Fibroblast of skin of back (primary cell): ENCODE data around the gene SYT7. TPM values are rescaled to one million over a fixed set of nuclear protein-coding genes. Genes with fewer than 3 reads are reported as not detected.
A peak's percentile ranks its signal among the peaks of the same experiment; 100 is the strongest.

ENCODE experiments used
- DNase-seq: peaks from one replicate; pipeline ENCODE4 v3.0.0-alpha.2; 2013
- polyA plus RNA-seq, 2 experiments: library from polyadenylated mRNA; unstranded; fragments of 120-200 nt; gene quantifications; one replicate each; pipeline ENCODE4 v1.2.1, GENCODE V29; 2013; ENCODE audit not compliant: insufficient read length in 2 of 2

Gene SYT7, protein sequence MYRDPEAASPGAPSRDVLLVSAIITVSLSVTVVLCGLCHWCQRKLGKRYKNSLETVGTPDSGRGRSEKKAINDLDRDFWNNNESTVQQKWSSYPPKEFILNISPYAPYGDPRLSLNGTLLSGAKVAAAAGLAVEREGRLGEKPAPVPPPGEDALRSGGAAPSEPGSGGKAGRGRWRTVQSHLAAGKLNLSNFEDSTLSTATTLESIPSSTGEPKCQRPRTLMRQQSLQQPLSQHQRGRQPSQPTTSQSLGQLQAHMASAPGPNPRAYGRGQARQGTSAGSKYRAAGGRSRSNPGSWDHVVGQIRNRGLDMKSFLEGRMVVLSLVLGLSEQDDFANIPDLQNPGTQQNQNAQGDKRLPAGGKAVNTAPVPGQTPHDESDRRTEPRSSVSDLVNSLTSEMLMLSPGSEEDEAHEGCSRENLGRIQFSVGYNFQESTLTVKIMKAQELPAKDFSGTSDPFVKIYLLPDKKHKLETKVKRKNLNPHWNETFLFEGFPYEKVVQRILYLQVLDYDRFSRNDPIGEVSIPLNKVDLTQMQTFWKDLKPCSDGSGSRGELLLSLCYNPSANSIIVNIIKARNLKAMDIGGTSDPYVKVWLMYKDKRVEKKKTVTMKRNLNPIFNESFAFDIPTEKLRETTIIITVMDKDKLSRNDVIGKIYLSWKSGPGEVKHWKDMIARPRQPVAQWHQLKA
- polyA plus RNA-seq (2013, experiment 1 of 2; ENCODE audit: insufficient read length) = 0.29 TPM
- polyA plus RNA-seq (2013, experiment 2 of 2; ENCODE audit: insufficient read length) = 0.13 TPM

DNA sequence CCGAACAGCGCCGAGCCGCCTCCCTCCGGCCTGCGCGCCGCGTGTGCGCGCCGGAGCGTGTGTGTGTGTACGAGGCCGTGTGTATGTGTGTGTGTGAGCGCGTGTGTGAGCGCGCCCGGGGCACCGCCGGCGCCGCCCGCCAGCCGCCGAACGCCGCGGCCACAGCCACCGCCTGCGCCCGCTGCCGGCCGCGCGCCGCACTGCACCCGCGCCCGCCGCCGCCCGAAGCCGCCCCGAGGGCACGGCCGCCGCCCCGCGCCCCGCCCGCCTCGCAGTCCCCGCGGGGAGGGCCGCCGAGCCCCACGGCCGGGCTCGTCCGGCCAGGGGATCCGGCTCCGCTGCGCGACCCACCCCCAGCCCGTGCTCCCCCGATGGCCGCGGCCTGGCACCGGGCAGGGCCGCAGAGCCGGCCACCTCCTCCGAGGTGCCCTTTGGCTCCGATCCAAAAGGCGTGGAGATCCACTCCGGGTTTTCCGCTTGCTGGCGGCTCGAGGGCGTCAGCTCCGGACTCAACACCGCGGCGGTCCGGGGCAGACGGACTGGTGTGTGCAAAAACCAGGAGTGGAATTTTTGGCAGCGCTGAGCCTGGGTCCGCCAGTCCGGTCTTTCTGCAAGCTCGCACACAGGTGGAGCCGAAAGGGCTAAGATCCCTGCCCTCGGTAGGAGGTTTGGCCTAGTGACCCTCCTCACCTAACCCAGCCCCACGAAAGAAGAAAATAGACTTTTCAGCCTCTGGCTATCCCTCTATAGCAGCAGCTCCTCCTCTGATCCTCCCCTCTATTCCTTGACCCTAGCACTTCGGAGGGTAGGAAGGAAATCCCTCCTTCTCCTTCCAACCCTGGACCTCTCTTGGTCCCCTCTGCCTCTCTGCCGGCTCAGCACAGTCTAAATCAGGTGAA is at the start of gene SYT7:
TSS of gene SYT7 (minus strand) at position 47 of the 899 bp plus-strand sequence. CDS start 256 bp downstream, outside the sequence.
- peak; percentile 96 for DNase-seq

DNA sequence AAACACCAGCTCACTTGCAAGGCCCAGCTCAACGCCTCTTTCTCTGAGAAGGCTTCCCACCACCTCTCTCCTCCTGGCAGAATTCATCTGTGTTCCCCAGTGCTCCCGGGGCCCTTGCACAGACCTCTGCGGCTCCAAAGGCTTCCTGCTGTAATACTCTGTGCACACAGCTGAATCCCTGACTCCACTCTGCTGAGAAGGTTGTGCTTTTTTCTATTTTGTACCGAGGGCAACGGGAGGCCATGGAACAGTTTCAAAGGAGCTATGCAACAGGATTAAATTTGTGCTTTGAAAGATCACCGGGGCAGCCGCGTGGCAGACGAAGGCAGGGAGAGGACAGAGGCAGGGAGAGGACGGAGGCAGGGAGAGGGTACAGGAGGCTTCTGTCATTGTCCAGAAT is 49.2 kb upstream of the SYT7 start:
- DNase-seq = no peak

DNA sequence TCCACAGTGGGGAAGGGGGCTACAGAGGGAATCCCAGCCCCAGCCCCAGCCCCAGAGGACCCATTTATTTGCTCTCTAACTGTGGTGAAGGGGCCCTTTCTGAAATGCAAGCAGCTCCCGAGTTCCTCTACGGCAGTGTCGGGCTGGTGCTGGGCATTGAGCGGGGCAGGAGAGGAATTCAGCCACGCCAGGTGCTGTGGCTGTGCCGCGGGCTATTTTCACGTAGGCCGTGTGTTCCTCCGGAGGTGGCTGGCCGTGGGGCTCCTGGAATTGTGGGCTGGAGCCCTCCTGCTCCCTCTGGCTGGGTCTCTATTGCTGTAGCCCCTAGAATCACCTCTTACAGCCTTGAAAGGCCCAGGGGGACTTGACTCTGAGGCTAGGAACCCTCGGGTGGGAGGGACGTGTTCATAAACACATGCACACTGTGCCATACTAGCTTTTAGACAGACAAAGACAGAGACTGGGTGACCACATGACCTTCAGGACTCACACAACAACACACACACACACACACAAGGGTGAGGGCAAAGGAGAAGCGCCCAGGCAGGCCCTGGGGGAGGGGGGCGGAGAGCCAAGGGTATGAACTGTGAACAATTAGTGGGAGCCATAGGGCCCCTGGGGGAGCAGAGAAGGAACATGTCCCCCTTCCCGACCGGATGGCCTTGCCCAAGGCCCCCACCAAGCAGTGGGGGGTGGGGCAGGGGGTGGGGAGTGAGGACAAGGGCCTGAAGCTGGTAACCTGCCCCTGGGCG is 48.4 kb upstream of the SYT7 start:
- no peak for DNase-seq

GRCh38 chr11:61628662-61628970 is 47.7 kb upstream of the SYT7 start:
- no peak for DNase-seq

- peak; percentile 57 for DNase-seq
These were observed 47.2 kb upstream of the SYT7 start for GRCh38 chr11:61627850-61628661.

DNA sequence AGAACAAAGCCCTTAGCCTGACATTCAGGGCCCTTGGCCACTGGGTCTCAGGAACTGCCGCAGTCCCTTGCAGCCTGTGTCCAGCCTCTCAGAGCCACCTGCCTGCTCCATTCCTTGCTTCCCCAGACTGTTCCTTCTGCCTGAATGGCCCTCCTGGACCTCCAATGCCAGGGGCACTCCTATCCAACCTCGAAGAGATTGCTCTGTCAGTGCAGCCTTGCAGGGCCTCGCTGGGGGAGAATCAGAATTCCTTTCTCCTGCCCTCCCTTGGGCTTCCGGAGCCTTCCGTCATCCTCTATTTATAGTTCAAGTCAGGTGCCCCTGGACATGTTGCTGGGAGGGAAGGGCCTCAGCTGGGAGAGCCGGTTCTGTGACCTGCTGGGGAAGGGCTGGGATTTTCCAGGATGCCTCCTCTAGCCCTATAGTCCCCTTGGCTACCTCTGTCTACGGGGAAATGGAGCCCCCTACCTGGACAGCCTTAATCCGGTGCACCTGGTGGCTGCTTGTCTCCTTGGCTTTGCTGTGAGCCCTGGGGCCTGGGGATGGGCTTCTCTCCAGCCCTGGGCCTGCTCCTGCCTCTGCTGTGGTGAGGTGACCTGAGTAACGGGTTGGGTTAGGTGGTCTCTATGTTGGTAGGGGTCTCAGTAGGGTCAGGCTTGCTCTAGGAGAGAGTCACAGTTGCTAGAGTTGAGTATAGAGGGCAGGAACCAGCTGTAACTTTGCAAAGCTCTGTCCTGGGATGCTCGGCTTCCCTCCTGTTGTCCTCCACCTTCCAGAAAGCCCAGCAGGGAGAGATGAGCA is 45.9 kb upstream of the SYT7 start:
- peak; percentile 47 for DNase-seq

- no peak for DNase-seq
These were observed 44.6 kb upstream of the SYT7 start for GRCh38 chr11:61625525-61625924.

DNA sequence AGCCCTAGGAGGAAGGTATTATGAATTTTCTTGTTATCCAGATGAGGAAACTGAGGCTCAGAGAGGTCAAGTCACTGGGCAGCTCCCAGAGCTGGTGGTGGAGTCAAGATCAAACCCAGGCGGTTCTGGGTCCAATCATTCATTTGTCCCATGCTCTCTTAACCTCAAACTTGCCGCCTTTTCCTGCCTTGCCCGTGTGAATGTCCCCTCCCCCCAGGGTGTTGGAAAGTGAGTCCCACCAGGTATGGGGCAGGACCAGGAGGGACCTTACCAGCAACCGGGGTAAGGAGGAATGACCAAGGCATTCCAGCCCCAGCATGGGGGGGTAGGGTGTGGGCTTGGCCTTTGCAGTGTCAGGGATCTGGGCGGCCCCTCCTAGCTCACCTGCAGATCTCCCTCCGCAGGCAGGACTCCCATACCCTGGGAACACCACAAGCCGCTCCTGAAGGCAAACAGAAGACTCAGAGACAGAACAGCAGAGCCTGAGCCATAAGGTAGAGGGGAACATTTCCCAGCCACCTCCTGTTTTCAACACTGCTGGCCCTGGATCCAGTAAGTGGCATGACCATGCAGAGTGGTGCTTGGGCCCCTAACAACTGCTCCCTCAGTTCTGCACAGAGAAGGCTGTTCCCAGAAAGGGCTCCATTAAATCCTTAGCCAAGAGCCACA is 41.2 kb upstream of the SYT7 start:
- DNase-seq = no peak

GRCh38 chr11:61619471-61620226 is 38.8 kb upstream of the SYT7 start:
- no peak for DNase-seq

GRCh38 chr11:61618978-61619377 is 38.1 kb upstream of the SYT7 start:
- no peak for DNase-seq

DNA sequence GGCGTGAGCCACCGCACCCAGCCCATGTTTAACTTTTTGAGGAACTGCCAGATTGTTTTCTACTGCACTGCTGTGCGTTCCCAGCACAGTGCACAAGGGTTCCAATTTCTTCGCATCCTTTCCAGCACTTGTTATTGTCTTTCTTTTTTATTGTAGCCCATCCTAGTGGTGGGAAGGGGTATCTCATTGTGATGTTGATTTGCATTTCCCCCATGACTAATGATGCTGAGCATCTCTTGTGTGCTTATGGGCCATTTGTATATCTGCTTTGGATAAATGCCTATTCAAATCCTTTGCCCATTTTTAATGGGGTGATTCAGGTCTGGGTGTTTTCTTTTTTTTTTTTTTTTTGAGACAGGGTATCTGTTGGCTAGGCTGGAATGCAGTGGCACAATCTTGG is 36.6 kb upstream of the SYT7 start:
- DNase-seq = peak; percentile 26

GRCh38 chr11:61616434-61616833 is 35.6 kb upstream of the SYT7 start:
- peak; percentile 86 for DNase-seq

DNA sequence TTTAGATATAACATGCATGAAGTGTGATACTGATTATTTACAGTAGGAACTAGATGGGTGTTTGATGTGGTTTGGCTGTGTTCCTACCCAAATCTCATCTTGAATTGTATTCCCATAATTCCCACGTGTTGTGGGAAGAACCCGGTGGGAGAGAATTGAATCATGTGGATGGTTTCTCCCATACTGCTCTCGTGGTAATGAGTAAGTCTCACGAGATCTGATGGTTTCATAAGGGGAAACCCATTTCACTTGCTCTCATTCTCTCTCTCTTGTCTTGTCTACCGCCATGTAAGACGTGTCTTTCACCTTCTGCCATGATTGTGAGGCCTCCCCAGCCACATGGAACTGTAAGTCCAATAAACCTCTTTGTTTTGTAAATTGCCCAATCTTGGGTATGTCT is 33.9 kb upstream of the SYT7 start:
- DNase-seq = peak; percentile 75

DNA sequence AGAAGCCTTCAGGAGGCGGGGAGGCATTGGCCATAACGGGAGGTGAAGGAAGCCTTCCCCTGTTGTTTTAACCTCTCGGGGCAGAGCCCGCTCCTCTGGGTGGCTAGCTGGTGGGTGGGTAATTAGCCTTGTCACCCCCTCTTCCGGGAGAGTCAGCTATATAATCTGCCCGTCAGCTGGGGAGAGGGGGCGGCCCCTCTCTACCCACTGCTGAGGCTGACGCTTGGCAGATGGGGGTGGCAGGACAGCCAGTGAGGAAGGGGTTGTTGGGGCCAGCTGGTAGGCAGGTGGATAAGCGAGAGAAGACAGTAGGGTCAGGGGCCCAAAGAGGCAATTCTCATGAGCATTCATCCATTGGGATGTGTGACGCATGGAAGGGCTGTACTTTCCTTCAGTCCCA is 33.0 kb upstream of the SYT7 start:
- DNase-seq = no peak

GRCh38 chr11:61613051-61613450 is 32.2 kb upstream of the SYT7 start:
- DNase-seq = no peak

DNA sequence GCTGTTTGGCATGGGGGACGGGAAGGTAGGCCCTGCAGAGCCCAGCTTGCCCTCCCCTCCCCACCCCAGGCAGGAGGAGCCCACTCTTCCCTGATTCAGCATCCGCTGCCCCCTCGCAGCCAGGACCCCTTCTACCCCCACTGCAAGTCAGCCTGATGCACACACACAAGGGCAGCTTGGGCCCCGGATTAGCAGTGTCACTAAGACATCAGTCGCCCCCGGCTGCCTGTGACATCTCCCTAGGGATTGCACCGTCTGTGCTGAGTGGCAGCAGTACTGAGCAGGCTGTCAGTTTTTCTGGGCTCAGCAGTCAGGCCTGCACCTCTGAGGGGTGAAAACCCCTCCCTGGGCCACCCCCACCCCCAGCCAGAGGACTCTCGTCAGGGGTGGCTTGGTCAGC is 30.4 kb upstream of the SYT7 start:
- no peak for DNase-seq

DNA sequence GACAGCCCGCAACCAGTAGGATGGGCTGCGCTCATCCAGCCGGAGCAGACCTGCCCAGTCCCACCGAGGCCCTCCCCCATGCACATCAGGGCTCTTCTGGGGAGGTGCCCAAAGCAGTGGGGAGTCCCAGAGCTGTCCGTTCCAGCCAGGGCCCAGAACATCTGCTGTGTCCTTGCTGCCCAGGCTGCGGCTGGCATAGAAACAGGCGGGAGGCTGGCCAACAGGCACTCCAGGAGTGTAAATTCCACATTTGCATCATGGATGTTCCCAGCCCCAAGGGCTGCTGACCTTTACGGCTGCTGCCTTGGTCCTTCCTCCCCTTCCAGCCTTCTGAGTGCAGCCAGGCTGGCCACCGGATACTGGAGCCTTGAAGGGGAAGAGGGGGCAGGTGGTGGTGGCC is 30.0 kb upstream of the SYT7 start:
- no peak for DNase-seq

DNA sequence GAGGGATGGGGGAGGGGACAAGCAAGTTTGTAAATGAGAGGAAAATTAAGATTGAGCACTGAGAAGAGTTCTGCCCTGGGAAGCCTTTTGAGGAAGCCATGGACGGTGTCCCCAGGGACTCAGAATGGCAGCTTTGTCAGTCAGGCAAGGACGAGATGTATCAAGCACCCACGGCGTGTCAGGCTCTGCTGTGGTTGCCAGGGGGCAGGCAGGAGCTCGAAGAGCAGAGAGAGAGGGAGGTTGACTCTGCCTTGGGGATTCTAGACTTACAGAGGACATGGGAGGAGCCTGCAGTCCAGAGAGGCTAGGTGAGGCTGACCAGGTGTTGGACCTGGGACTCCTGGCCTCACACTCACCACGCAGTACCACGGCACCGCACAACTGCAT is 29.1 kb upstream of the SYT7 start:
- DNase-seq = peak; percentile 21
